Hepatic stellate cell (primary cell): ENCODE results near the gene BCLAF1.

Experiments
- DNase-seq: peaks from one replicate; pipeline ENCODE4 v3.0.0; 2011; ENCODE audit warnings: low spot score

Gene BCLAF1

GRCh38 chr6:136289579-136290409 lies at the start of gene BCLAF1:
TSS of gene BCLAF1 (minus strand) at chr6:136289846. CDS start at chr6:136279866, 9,980 bp downstream.
- peak; percentile 91 for DNase-seq

- no peak for DNase-seq
Measured at GRCh38 chr6:136338486-136338885, 48.8 kb upstream of the BCLAF1 start.

- DNase-seq = no peak
Measured at GRCh38 chr6:136337606-136338005, 48.0 kb upstream of the BCLAF1 start.

- DNase-seq = no peak
Measured at GRCh38 chr6:136337121-136337520, 47.5 kb upstream of the BCLAF1 start.

GRCh38 chr6:136335736-136336363 lies 46.2 kb upstream of the BCLAF1 start:
- no peak for DNase-seq

- DNase-seq = no peak
Measured at GRCh38 chr6:136334853-136335252, 45.2 kb upstream of the BCLAF1 start.

- no peak for DNase-seq
Measured at GRCh38 chr6:136334465-136334846, 44.8 kb upstream of the BCLAF1 start.

- no peak for DNase-seq
Measured at GRCh38 chr6:136333824-136334464, 44.3 kb upstream of the BCLAF1 start.

GRCh38 chr6:136331461-136331860 lies 41.8 kb upstream of the BCLAF1 start:
- no peak for DNase-seq

GRCh38 chr6:136330634-136331033 lies 41.0 kb upstream of the BCLAF1 start:
- DNase-seq = no peak

GRCh38 chr6:136326038-136326553 lies 36.5 kb upstream of the BCLAF1 start:
- DNase-seq = no peak

- no peak for DNase-seq
Measured at GRCh38 chr6:136324686-136325380, 35.2 kb upstream of the BCLAF1 start.

GRCh38 chr6:136323431-136324112 lies 33.9 kb upstream of the BCLAF1 start:
- no peak for DNase-seq

- no peak for DNase-seq
Measured at GRCh38 chr6:136319732-136320131, 30.1 kb upstream of the BCLAF1 start.

GRCh38 chr6:136318676-136319075 lies 29.0 kb upstream of the BCLAF1 start:
- no peak for DNase-seq

- DNase-seq = no peak
Measured at GRCh38 chr6:136317971-136318370, 28.3 kb upstream of the BCLAF1 start.

- DNase-seq = peak; percentile 32
Measured at GRCh38 chr6:136317021-136317694, 27.5 kb upstream of the BCLAF1 start.

- DNase-seq = no peak
Measured at GRCh38 chr6:136315594-136315993, 25.9 kb upstream of the BCLAF1 start.

- no peak for DNase-seq
Measured at GRCh38 chr6:136312975-136313374, 23.3 kb upstream of the BCLAF1 start.

- DNase-seq = no peak
Measured at GRCh38 chr6:136309729-136310311, 20.2 kb upstream of the BCLAF1 start.

GRCh38 chr6:136309171-136309570 lies 19.5 kb upstream of the BCLAF1 start:
- DNase-seq = no peak
